ENCODE data around the gene SYNE3.

The SYNE3 gene

GRCh38 chr14:95503365-95504134 lies 12.9 kb downstream of the SYNE3 start:
- Histone ChIP-seq H3K27me3 (ENCODE audit: insufficient read depth, low read length) (no peaks in the 10 kb centered on the region), H3K27ac (ENCODE audit: low read depth, low read length, poor library complexity, severe bottlenecking) (no peak overlapping the region), H2AFZ (ENCODE audit: low read length) (no peak overlapping the region), H3K4me3 (ENCODE audit: low read depth, low read length, poor library complexity, severe bottlenecking) (no peak overlapping the region), H3K79me2 (ENCODE audit: insufficient read depth, low read length) (no peaks in the 10 kb centered on the region), H3K4me2 (ENCODE audit: low read length) (no peak overlapping the region), H4K20me1 (ENCODE audit: insufficient read depth, low read length) (no peaks in the 10 kb centered on the region), H3K9me3 (ENCODE audit: low read length) (no peaks in the 10 kb centered on the region), H3K9me2 (ENCODE audit: low read depth, low read length) (no peaks in the 10 kb centered on the region), H3K9ac (ENCODE audit: low read length) (no peak overlapping the region), H3K4me1 (ENCODE audit: insufficient read depth, low read length, severe bottlenecking) (peaks cover 6% of the 10 kb centered on the region), H3F3A (ENCODE audit: insufficient read depth, low read length) (no peaks in the 10 kb centered on the region), H3K36me3 (ENCODE audit: insufficient read depth, low read length) (no peaks in the 10 kb centered on the region; the same call in 1 of the 2 replicates)
- TF ChIP-seq, protein P1, sequence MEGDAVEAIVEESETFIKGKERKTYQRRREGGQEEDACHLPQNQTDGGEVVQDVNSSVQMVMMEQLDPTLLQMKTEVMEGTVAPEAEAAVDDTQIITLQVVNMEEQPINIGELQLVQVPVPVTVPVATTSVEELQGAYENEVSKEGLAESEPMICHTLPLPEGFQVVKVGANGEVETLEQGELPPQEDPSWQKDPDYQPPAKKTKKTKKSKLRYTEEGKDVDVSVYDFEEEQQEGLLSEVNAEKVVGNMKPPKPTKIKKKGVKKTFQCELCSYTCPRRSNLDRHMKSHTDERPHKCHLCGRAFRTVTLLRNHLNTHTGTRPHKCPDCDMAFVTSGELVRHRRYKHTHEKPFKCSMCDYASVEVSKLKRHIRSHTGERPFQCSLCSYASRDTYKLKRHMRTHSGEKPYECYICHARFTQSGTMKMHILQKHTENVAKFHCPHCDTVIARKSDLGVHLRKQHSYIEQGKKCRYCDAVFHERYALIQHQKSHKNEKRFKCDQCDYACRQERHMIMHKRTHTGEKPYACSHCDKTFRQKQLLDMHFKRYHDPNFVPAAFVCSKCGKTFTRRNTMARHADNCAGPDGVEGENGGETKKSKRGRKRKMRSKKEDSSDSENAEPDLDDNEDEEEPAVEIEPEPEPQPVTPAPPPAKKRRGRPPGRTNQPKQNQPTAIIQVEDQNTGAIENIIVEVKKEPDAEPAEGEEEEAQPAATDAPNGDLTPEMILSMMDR (IDR thresholded peaks at IDR 0.05; ENCODE audit: low read length), result no peak
- no peak for TF ChIP-seq EZH2 (IDR thresholded peaks at IDR 0.05; ENCODE audit: borderline replicate concordance, low read length)

DNA sequence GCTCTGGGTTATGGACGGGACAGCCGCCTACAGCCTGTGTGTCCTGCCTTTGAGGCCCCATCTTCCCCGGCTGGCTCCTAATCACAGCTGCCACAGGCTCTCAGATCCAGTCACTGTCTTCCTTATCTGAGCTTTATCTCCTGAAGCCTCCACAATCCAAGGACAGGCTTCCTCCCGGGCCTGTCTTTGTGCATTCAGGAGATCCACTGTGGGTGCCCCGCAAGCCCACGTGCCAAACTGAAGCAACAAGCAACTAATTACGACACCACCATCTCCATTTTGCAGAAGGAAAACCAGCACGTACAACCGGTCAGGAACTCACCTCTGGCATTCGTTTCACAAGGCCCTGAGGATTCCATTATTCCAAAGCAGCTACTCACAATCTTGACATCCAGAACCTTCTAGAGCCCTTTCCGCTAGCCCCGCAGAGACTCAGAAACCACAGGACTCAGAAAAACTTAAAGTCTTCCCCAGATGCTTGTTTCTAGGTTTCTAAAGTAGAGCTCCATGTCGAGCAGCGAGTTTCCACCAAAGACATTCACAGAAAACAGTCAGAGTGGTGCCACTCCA lies 14.0 kb downstream of the SYNE3 start:
- peaks cover 11% of the 10 kb centered on the region for H3K4me1 ChIP-seq (ENCODE audit: insufficient read depth, low read length, severe bottlenecking)
- no peaks in the 10 kb centered on the region; the same call in 1 of the 2 replicates for H3K36me3 ChIP-seq (ENCODE audit: insufficient read depth, low read length)
- no peak overlapping the region for H2AFZ ChIP-seq (ENCODE audit: low read length)
- no peak overlapping the region for H3K4me2 ChIP-seq (ENCODE audit: low read length)
- no peaks in the 10 kb centered on the region for H3K27me3 ChIP-seq (ENCODE audit: insufficient read depth, low read length)
- no peak overlapping the region for H3K9ac ChIP-seq (ENCODE audit: low read length)
- H4K20me1 ChIP-seq (ENCODE audit: insufficient read depth, low read length), result no peaks in the 10 kb centered on the region
- no peaks in the 10 kb centered on the region for H3K9me3 ChIP-seq (ENCODE audit: low read length)
- H3K4me3 ChIP-seq (ENCODE audit: low read depth, low read length, poor library complexity, severe bottlenecking), result no peak overlapping the region
- no peaks in the 10 kb centered on the region for H3F3A ChIP-seq (ENCODE audit: insufficient read depth, low read length)
- H3K27ac ChIP-seq (ENCODE audit: low read depth, low read length, poor library complexity, severe bottlenecking), result no peak overlapping the region
- TF ChIP-seq, protein P1 (IDR thresholded peaks at IDR 0.05; ENCODE audit: low read length), result no peak
- TF ChIP-seq EZH2 (IDR thresholded peaks at IDR 0.05; ENCODE audit: borderline replicate concordance, low read length), result no peak
- H3K9me2 ChIP-seq (ENCODE audit: low read depth, low read length), result no peaks in the 10 kb centered on the region
- no peaks in the 10 kb centered on the region for H3K79me2 ChIP-seq (ENCODE audit: insufficient read depth, low read length)

- no peaks in the 10 kb centered on the region; the same call in 1 of the 2 replicates for H3K36me3 ChIP-seq (ENCODE audit: insufficient read depth, low read length)
- H3K9me3 ChIP-seq (ENCODE audit: low read length), result no peaks in the 10 kb centered on the region
- H3K27ac ChIP-seq (ENCODE audit: low read depth, low read length, poor library complexity, severe bottlenecking), result no peak overlapping the region
- no peak overlapping the region for H3K4me3 ChIP-seq (ENCODE audit: low read depth, low read length, poor library complexity, severe bottlenecking)
- no peaks in the 10 kb centered on the region for H3K9me2 ChIP-seq (ENCODE audit: low read depth, low read length)
- H3K4me1 ChIP-seq (ENCODE audit: insufficient read depth, low read length, severe bottlenecking), result peaks cover 27% of the 10 kb centered on the region
- H3K79me2 ChIP-seq (ENCODE audit: insufficient read depth, low read length), result no peaks in the 10 kb centered on the region
- H3F3A ChIP-seq (ENCODE audit: insufficient read depth, low read length), result no peaks in the 10 kb centered on the region
- no peak overlapping the region for H3K9ac ChIP-seq (ENCODE audit: low read length)
- no peak overlapping the region for H3K4me2 ChIP-seq (ENCODE audit: low read length)
- H2AFZ ChIP-seq (ENCODE audit: low read length), result no peak overlapping the region
- no peaks in the 10 kb centered on the region for H4K20me1 ChIP-seq (ENCODE audit: insufficient read depth, low read length)
- no peaks in the 10 kb centered on the region for H3K27me3 ChIP-seq (ENCODE audit: insufficient read depth, low read length)
- TF ChIP-seq, protein P1 (IDR thresholded peaks at IDR 0.05; ENCODE audit: low read length), result no peak
- no peak for TF ChIP-seq EZH2 (IDR thresholded peaks at IDR 0.05; ENCODE audit: borderline replicate concordance, low read length)
Measured at GRCh38 chr14:95500772-95501401, 15.6 kb downstream of the SYNE3 start.

All from OCI-LY1 (cell line).